Measurements from ENCODE around the gene HPSE2. TPM values are rescaled to one million over a fixed set of nuclear protein-coding genes. Genes with fewer than 3 reads are reported as not detected.

The HPSE2 gene
- total and polyA plus RNA-seq, 2 of the 8 experiments (the other 6 are each of a cell fraction or from before 2014, with no cell fraction given), result 0.41 to 0.58 TPM

GRCh38 chr10:98524124-98524523 is 711.5 kb downstream of the HPSE2 start (continued):
- no peak for TF ChIP-seq CHD7 (IDR thresholded peaks at IDR 0.05; ENCODE audit: insufficient replicate concordance, low read length)
- no peak for TF ChIP-seq CTCF (IDR thresholded peaks at IDR 0.05; ENCODE audit: control extremely low read depth in 1 of 3, insufficient read depth in 1 of 3, low read depth in 1 of 3, low read length in 3 of 3)
- no peak for TF ChIP-seq MAX (IDR thresholded peaks at IDR 0.05)
- no peak for TF ChIP-seq CREB1 (IDR thresholded peaks at IDR 0.05)
- TF ChIP-seq JUND (IDR thresholded peaks at IDR 0.05; ENCODE audit: low read length), result no peak
- no peak for TF ChIP-seq POLR2A (IDR thresholded peaks at IDR 0.05; ENCODE audit: control extremely low read depth in 1 of 2, low read depth in 2 of 2, low read length in 2 of 2)
- TF ChIP-seq USF2 (IDR thresholded peaks at IDR 0.05; ENCODE audit: low read length), result no peak
- no peak for TF ChIP-seq SP4 (IDR thresholded peaks at IDR 0.05; ENCODE audit: low read length)
- TF ChIP-seq KDM1A (IDR thresholded peaks at IDR 0.05; ENCODE audit: borderline replicate concordance, low read length), result no peak

Data from H1 (cell line).